SU-DHL-6 (cell line): Measurements from ENCODE around the gene BCORL1.

Experiments used
- EZH2phosphoT487 ChIP-seq: fragments of 200-600 bp; sonication (generic), shearing (Covaris generic); conservative IDR thresholded peaks from 2 replicates; pipeline ENCODE4 v1.6.1; 2018; ENCODE audit warnings: mild to moderate bottlenecking, antibody characterized with exemption, low read length, moderate library complexity, mixed read lengths
- TF ChIP-seq, protein P1 (sequence below): fragments of 200-600 bp; sonication (generic); IDR thresholded peaks from one replicate; pipeline ENCODE4 v1.5.1; 2017; ENCODE audit warnings: antibody characterized with exemption, mild to moderate bottlenecking, low read length, moderate library complexity; ENCODE audit not compliant: insufficient read depth, poor library complexity, severe bottlenecking

DNA sequence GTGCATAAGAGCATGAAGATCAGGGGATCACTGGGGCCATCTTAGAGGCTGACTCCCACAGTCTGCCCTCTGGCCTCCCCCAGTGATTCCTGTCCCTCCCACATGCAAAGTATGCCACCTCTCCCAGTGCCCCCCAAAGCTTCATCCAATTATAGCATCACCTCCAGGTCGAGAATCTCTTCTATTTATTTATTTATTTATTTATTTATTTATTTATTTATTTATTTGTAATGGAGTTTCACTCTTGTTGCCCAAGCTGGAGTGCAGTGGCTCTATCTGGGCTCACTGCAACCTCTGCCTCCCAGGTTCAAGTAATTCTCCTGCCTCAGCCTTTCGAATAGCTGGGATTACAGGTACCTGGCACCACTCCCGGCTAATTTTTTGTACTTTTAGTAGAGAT lies 50.1 kb downstream of the BCORL1 start:
- TF ChIP-seq, protein P1, sequence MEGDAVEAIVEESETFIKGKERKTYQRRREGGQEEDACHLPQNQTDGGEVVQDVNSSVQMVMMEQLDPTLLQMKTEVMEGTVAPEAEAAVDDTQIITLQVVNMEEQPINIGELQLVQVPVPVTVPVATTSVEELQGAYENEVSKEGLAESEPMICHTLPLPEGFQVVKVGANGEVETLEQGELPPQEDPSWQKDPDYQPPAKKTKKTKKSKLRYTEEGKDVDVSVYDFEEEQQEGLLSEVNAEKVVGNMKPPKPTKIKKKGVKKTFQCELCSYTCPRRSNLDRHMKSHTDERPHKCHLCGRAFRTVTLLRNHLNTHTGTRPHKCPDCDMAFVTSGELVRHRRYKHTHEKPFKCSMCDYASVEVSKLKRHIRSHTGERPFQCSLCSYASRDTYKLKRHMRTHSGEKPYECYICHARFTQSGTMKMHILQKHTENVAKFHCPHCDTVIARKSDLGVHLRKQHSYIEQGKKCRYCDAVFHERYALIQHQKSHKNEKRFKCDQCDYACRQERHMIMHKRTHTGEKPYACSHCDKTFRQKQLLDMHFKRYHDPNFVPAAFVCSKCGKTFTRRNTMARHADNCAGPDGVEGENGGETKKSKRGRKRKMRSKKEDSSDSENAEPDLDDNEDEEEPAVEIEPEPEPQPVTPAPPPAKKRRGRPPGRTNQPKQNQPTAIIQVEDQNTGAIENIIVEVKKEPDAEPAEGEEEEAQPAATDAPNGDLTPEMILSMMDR: no peak
- no peak for TF ChIP-seq EZH2phosphoT487
